Tibial nerve (tissue), 3 donors: ENCODE results near the gene NPHS2.

Experiments used
- POLR2A ChIP-seq, 2 donors: fragments of 450-650 bp; IDR thresholded peaks; one replicate each; pipeline ENCODE4 v1.6.1; 2017; ENCODE audit warnings: antibody characterized with exemption in 2 of 2, mild to moderate bottlenecking in 2 of 2, moderate library complexity in 2 of 2
- TF ChIP-seq, protein P1 (sequence below), 5 experiments: fragments of 200-600 bp in 3 of 5; fragments of 450-650 bp in 2 of 5; sonication (generic) in 3 of 5; IDR thresholded peaks; one replicate each; pipeline ENCODE4 v1.5.1; 2016 to 2019; ENCODE audit warnings: antibody characterized with exemption in 5 of 5, mild to moderate bottlenecking in 3 of 5, moderate library complexity in 2 of 5

DNA sequence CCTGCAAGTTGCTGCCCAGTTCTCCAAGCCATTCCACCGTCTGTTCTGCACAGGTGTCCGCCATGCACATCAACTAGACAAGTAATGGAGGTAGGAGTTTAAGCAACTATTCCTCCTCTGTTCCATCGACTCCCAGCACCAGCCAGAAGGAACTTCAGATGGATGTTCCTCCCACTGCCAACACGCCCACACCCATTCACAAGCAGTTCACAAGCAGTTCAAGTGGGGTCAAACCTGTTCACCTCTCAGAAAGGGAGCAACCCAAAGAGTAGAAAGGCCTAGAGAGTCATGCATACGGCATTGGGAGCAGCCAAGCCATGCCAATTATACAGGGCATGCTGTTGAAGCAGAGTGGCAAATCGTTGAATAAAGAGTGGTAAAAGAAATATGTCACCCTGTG is 11.6 kb upstream of the NPHS2 start:
- TF ChIP-seq, protein P1, sequence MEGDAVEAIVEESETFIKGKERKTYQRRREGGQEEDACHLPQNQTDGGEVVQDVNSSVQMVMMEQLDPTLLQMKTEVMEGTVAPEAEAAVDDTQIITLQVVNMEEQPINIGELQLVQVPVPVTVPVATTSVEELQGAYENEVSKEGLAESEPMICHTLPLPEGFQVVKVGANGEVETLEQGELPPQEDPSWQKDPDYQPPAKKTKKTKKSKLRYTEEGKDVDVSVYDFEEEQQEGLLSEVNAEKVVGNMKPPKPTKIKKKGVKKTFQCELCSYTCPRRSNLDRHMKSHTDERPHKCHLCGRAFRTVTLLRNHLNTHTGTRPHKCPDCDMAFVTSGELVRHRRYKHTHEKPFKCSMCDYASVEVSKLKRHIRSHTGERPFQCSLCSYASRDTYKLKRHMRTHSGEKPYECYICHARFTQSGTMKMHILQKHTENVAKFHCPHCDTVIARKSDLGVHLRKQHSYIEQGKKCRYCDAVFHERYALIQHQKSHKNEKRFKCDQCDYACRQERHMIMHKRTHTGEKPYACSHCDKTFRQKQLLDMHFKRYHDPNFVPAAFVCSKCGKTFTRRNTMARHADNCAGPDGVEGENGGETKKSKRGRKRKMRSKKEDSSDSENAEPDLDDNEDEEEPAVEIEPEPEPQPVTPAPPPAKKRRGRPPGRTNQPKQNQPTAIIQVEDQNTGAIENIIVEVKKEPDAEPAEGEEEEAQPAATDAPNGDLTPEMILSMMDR (IDR thresholded peaks at IDR 0.05) = no peak
- TF ChIP-seq POLR2A (IDR thresholded peaks at IDR 0.05) = no peak
